BE2C (cell line): Measurements from ENCODE around the gene CEACAM1.

Source experiments
- DNase-seq: peaks from one replicate; pipeline ENCODE4 v3.0.0-alpha.2; 2020
- H3K27me3 ChIP-seq: fragments of 250-450 bp; sonication (Bioruptor Pico); 2 replicates; pipeline ENCODE4 v1.5.1; 2020; ENCODE audit warnings: mild to moderate bottlenecking
- H3K36me3 ChIP-seq: fragments of 250-450 bp; sonication (Bioruptor Pico); 2 replicates; pipeline ENCODE4 v1.5.1; 2020; ENCODE audit warnings: mild to moderate bottlenecking
- H3K4me1 ChIP-seq: fragments of 250-450 bp; sonication (Bioruptor Pico); 2 replicates; pipeline ENCODE4 v1.5.1; 2020
- H3K4me3 ChIP-seq: 2 replicates; pipeline ENCODE4 v1.5.1; 2011; ENCODE audit warnings: low read depth, low read length
- H3K9me3 ChIP-seq: fragments of 250-450 bp; sonication (Bioruptor Pico); 2 replicates; pipeline ENCODE4 v1.5.1; 2020
- CTCF ChIP-seq: IDR thresholded peaks from 2 replicates; pipeline ENCODE4 v1.5.1; 2012; ENCODE audit warnings: mild to moderate bottlenecking, low read depth, low read length

Gene CEACAM1

GRCh38 chr19:42548552-42548951, 20.3 kb upstream of the CEACAM1 start:
- no peak for TF ChIP-seq CTCF
- Histone ChIP-seq H3K4me1 (no peaks in the 10 kb centered on the region), H3K27me3 (no peaks in the 10 kb centered on the region), H3K4me3 (no peak overlapping the region), H3K36me3 (no peaks in the 10 kb centered on the region), H3K9me3 (no peaks in the 10 kb centered on the region; the same call in 1 of the 2 replicates)
- no peak for DNase-seq

DNA sequence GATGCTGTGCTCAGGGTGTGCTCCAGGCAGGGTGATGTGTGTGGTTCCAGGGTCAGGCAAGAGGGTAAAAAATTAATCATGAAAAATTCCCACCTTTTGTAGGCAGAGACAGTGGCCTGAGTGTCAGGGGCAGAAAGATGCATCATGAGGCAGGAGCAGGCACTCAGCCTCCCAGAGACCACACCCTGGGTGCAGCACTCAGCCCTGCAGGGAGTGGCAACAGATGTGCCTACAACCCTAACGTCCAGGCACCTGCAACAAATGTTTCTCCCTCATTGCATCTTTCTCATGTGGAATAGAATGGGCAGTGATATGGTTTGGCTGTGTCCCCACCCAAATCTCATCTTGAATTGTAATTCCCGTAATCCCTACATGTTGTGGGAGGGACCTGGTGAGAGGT, 19.6 kb upstream of the CEACAM1 start:
- no peak for TF ChIP-seq CTCF
- Histone ChIP-seq H3K36me3 (no peaks in the 10 kb centered on the region), H3K9me3 (no peaks in the 10 kb centered on the region; the same call in 1 of the 2 replicates), H3K27me3 (no peaks in the 10 kb centered on the region), H3K4me1 (no peaks in the 10 kb centered on the region), H3K4me3 (no peak overlapping the region)
- DNase-seq: no peak

- Histone ChIP-seq H3K27me3 (no peaks in the 10 kb centered on the region), H3K4me3 (no peak overlapping the region), H3K36me3 (no peaks in the 10 kb centered on the region), H3K4me1 (no peaks in the 10 kb centered on the region), H3K9me3 (no peaks in the 10 kb centered on the region; the same call in 1 of the 2 replicates)
- TF ChIP-seq CTCF: no peak
- no peak for DNase-seq
Measured at GRCh38 chr19:42546831-42547500, 18.7 kb upstream of the CEACAM1 start.

DNA sequence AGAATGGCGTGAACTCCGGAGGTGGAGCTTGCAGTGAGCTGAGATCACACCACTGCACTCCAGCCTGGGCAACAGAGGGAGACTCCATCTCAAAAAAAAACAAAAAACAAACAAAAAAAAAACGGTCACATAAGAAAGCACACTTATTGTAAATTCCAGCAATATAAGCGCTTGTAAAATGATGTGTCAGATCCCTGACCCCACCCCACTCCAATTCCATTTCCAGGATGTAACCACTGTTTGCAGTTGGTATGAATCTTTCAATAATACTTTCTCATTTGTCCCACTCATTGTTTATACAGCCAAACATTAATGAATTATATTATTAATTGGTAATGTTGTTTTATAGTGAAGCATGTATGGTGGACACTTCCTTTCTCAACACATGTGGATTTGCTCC, 15.9 kb upstream of the CEACAM1 start:
- Histone ChIP-seq H3K27me3 (no peaks in the 10 kb centered on the region), H3K36me3 (no peaks in the 10 kb centered on the region), H3K4me1 (no peaks in the 10 kb centered on the region), H3K4me3 (no peak overlapping the region), H3K9me3 (no peaks in the 10 kb centered on the region; the same call in 1 of the 2 replicates)
- no peak for DNase-seq
- TF ChIP-seq CTCF: no peak

GRCh38 chr19:42542791-42543190, 14.5 kb upstream of the CEACAM1 start:
- Histone ChIP-seq H3K27me3 (no peaks in the 10 kb centered on the region), H3K4me1 (no peaks in the 10 kb centered on the region), H3K4me3 (no peak overlapping the region), H3K36me3 (no peaks in the 10 kb centered on the region), H3K9me3 (no peaks in the 10 kb centered on the region; the same call in 1 of the 2 replicates)
- no peak for TF ChIP-seq CTCF
- DNase-seq: no peak

- no peaks in the 10 kb centered on the region for H3K4me1 ChIP-seq
- DNase-seq: no peak
Measured at GRCh38 chr19:42540071-42540553, 11.8 kb upstream of the CEACAM1 start.

More at GRCh38 chr19:42540071-42540553, 11.8 kb upstream of the CEACAM1 start:
- no peak for TF ChIP-seq CTCF
- Histone ChIP-seq H3K4me3 (no peak overlapping the region), H3K36me3 (no peaks in the 10 kb centered on the region), H3K9me3 (no peaks in the 10 kb centered on the region; the same call in 1 of the 2 replicates), H3K27me3 (peaks cover 17% of the 10 kb centered on the region)
